Measurements from ENCODE around the gene DMRTB1. TPM values are rescaled to one million over a fixed set of nuclear protein-coding genes. Genes with fewer than 3 reads are reported as not detected.

The DMRTB1 gene
- total and polyA plus RNA-seq, 9 of the 15 experiments (the other 6 are each of a cell fraction or from before 2014, with no cell fraction given) = 0.06 to 0.35 (median 0.13) TPM; not detected in 3

- TF ChIP-seq RBBP5 (IDR thresholded peaks at IDR 0.05; ENCODE audit: borderline replicate concordance, insufficient read depth, low read length, poor library complexity, severe bottlenecking) (no peak), ZNF79 (CRISPR knock-in tag; IDR thresholded peaks at IDR 0.05; ENCODE audit: low read depth) (no peak), GATAD2B (IDR thresholded peaks at IDR 0.05; ENCODE audit: borderline replicate concordance) (no peak)
These were observed 31.2 kb downstream of the DMRTB1 start (continued) for GRCh38 chr1:53490351-53490750.

- no peak overlapping the region for H3K4me3 ChIP-seq
- H3K9ac ChIP-seq (ENCODE audit: insufficient read depth in 1 of 2, low read depth in 2 of 2, low read length in 2 of 2) = no peak overlapping the region
- DNase-seq (ENCODE audit: extremely low read depth in 1 of 4, low spot score in 3 of 4) = no peak
- no peak overlapping the region for H3K4me2 ChIP-seq (ENCODE audit: insufficient read depth, low read length)
- intact Hi-C loops (cut with micrococcal nuclease) = no loop called here
- peaks cover 0 to 1% of the 10 kb centered on the region in 2 experiments; a peak in 1 of 5 replicates for H3K4me1 ChIP-seq (replicated peaks in 1 of 2; ENCODE audit: control insufficient read depth in 2 of 2, insufficient read depth in 2 of 2, low read length in 2 of 2)
- in situ Hi-C loops (cut with MboI) = no loop called here
- 2% methylated on average over 8 of the region's 8 CpGs for WGBS (ENCODE audit: insufficient coverage, low coverage, missing lambda C conversion rate)
- POLR2A ChIA-PET = no interaction called here
- CTCF ChIA-PET (ENCODE audit: low intra/inter-chr PET ratio) = no interaction called here
- H3K36me3 ChIP-seq (ENCODE audit: control insufficient read depth, insufficient read depth, low read length) = no peaks in the 10 kb centered on the region
- H2AFZ ChIP-seq (ENCODE audit: low read depth, low read length) = no peak overlapping the region
- no peak for FAIRE-seq
- no peaks in the 10 kb centered on the region for H3K79me2 ChIP-seq (ENCODE audit: control insufficient read depth, insufficient read depth, low read length)
- no peaks in the 10 kb centered on the region; the same call in 1 of the 2 replicates for H4K20me1 ChIP-seq (replicated peaks; ENCODE audit: control insufficient read depth, insufficient read depth, low read length)
- no peak; the same call in 2 of the 3 replicates for ATAC-seq
- peaks cover 26 to 42% of the 10 kb centered on the region in 2 experiments; a peak in 4 of 5 replicates for H3K27me3 ChIP-seq (ENCODE audit: control insufficient read depth in 2 of 2, insufficient read depth in 2 of 2, low read length in 2 of 2)
- H3K27ac ChIP-seq (ENCODE audit: extremely low read depth, low read depth, low read length) = no peak overlapping the region
- no peaks in the 10 kb centered on the region for H3K9me3 ChIP-seq (replicated peaks; ENCODE audit: control insufficient read depth, insufficient read depth, low read depth, low read length)
- no TSS peak for BruUV-seq (replicated peaks)
- H3K9me1 ChIP-seq (ENCODE audit: control insufficient read depth, insufficient read depth, low read length) = no peaks in the 10 kb centered on the region
- TF ChIP-seq SMARCC2 (IDR thresholded peaks at IDR 0.05; ENCODE audit: low read depth) (no peak), TFAP4 (CRISPR knock-in tag; IDR thresholded peaks at IDR 0.05; ENCODE audit: borderline replicate concordance) (no peak), ZHX1 (conservative IDR thresholded peaks at IDR 0.05; ENCODE audit: low read length) (no peak), ATF4 (CRISPR knock-in tag; IDR thresholded peaks at IDR 0.05) (no peak), CLOCK (CRISPR knock-in tag; IDR thresholded peaks at IDR 0.05; ENCODE audit: borderline replicate concordance) (no peak), SLC30A9 (CRISPR knock-in tag; IDR thresholded peaks at IDR 0.05) (no peak), NFRKB (IDR thresholded peaks at IDR 0.05; ENCODE audit: low read depth) (no peak), TRIM24 (IDR thresholded peaks at IDR 0.05) (no peak), ESRRA (IDR thresholded peaks at IDR 0.05; ENCODE audit: borderline replicate concordance, low read depth) (no peak), HIVEP1 (CRISPR knock-in tag; IDR thresholded peaks at IDR 0.05) (no peak)
These were observed 36.6 kb downstream of the DMRTB1 start for GRCh38 chr1:53495633-53496345.

Measured in K562 (cell line).